Osteocyte (in vitro differentiated cells): ENCODE measurements around the gene ANKFN1. TPM values are rescaled to one million over a fixed set of nuclear protein-coding genes. Genes with fewer than 3 reads are reported as not detected.

Experiments
- DNase-seq: peaks from one replicate; pipeline ENCODE4 v3.0.0; 2021; ENCODE audit warnings: mixed read lengths; ENCODE audit not compliant: unreplicated experiment; ENCODE audit errors: extremely low spot score
- H3K27ac Mint-ChIP-seq: one replicate; pipeline ENCODE4 v1.8.0; 2021; ENCODE audit warnings: mild to moderate bottlenecking, mixed read lengths; ENCODE audit not compliant: unreplicated experiment
- H3K27me3 Mint-ChIP-seq: one replicate; pipeline ENCODE4 v1.8.0; 2021; ENCODE audit warnings: mixed read lengths; ENCODE audit not compliant: unreplicated experiment
- H3K36me3 Mint-ChIP-seq: one replicate; pipeline ENCODE4 v1.8.0; 2021; ENCODE audit warnings: mixed read lengths; ENCODE audit not compliant: unreplicated experiment
- H3K4me1 Mint-ChIP-seq: one replicate; pipeline ENCODE4 v1.8.0; 2021; ENCODE audit warnings: mixed read lengths; ENCODE audit not compliant: unreplicated experiment
- H3K4me3 Mint-ChIP-seq: one replicate; pipeline ENCODE4 v1.8.0; 2021; ENCODE audit warnings: mild to moderate bottlenecking, moderate library complexity, mixed read lengths; ENCODE audit not compliant: unreplicated experiment
- H3K9me3 Mint-ChIP-seq: one replicate; pipeline ENCODE4 v1.8.0; 2021; ENCODE audit warnings: mixed read lengths; ENCODE audit not compliant: unreplicated experiment
- CTCF ChIP-seq: fragments of 200-600 bp; sonication (generic); IDR thresholded peaks from 2 replicates; pipeline ENCODE4 v1.5.0; 2021; ENCODE audit warnings: antibody characterized with exemption, mild to moderate bottlenecking, moderate library complexity
- total RNA-seq: library from RNA; stranded (reverse); gene quantifications from 2 replicates; pipeline ENCODE4 v1.2.1, GENCODE V29; 2021

ANKFN1 gene
- total RNA-seq, 1 donor from 2014 or later: not detected

GRCh38 chr17:56558088-56558487 lies 404.8 kb downstream of the ANKFN1 start:
- Mint-ChIP-seq H3K27ac (no peak overlapping the region), H3K4me3 (no peak overlapping the region), H3K27me3 (no peaks in the 10 kb centered on the region), H3K36me3 (no peaks in the 10 kb centered on the region), H3K9me3 (no peaks in the 10 kb centered on the region), H3K4me1 (no peaks in the 10 kb centered on the region)
- no peak for DNase-seq
- no peak for TF ChIP-seq CTCF
